Measurements from ENCODE around the gene RBFOX2. TPM values are rescaled to one million over a fixed set of nuclear protein-coding genes. Genes with fewer than 3 reads are reported as not detected.

RBFOX2 gene
- polyA plus RNA-seq, 1 of the 3 experiments (the other 2 are of a cell fraction) = 115 TPM

DNA sequence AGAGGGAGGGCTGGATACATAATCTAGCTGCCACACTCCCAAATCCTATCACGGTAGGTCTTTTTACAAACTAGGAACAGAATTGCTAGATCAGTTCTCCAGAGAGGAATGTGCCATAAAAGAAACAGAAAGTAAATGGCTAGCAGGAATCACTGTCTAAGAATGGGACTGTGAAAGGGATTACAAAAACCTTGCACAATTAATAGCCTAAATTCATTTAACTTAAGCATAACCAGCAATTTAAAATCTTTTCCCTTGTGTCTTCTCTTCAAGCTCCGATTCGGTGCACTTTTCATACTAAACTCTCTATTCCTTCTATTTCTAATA, 275.8 kb downstream of the RBFOX2 start (continued):
- no peak for TF ChIP-seq RCOR1 (IDR thresholded peaks at IDR 0.05; ENCODE audit: low read length)
- TF ChIP-seq NFIC (IDR thresholded peaks at IDR 0.05; ENCODE audit: borderline replicate concordance) = no peak
- TF ChIP-seq, protein P1, sequence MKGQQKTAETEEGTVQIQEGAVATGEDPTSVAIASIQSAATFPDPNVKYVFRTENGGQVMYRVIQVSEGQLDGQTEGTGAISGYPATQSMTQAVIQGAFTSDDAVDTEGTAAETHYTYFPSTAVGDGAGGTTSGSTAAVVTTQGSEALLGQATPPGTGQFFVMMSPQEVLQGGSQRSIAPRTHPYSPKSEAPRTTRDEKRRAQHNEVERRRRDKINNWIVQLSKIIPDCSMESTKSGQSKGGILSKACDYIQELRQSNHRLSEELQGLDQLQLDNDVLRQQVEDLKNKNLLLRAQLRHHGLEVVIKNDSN (IDR thresholded peaks at IDR 0.05; ENCODE audit: borderline replicate concordance, low read depth) = no peak
- TF ChIP-seq FOXJ3 (CRISPR knock-in tag; IDR thresholded peaks at IDR 0.05) = no peak

DNA sequence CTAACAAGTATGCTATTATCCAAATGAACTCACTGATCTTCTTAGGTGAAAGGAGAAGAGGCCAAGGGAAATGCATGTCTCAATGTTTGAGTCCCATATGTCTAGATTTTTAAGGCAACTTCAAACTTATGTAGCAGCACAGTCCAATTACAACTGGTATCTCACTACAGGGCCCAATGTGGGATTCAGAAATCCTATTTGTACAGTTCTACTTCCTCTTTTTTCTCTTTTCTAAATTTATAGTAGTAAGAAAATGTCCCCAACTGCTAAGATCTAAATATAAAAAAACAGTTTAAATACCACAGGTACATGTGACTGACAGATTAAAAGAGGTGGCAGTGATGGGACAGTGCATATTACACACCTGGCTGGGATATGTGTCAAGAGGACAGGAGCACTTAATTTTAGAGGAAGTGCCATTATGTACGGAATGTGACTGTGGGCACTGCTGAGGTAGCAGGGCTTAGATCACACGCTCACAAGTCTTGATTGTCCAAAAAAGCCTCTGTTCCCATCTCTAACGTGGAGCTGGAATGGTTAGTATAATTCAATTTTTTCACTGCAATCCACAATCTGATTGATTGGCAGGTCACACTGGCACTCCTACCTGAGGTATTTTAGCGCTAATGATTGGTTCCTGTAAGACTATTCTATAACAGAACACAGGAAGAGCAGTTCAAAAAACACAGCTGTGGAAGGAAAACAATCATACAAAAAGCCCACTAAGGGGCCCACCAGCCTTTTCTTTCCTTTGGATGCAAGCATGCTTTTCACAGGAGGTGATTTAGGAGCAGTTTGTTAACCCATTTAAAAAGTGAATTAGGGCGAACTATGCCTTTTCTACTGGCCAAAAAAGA, 276.4 kb downstream of the RBFOX2 start:
- no peak overlapping the region for H2AFZ ChIP-seq (ENCODE audit: low read depth)
- H3K27me3 ChIP-seq (ENCODE audit: insufficient read depth) = no peaks in the 10 kb centered on the region
- no peak overlapping the region for H3K9ac ChIP-seq
- H3K4me2 ChIP-seq = no peak overlapping the region
- peaks cover 13% of the 10 kb centered on the region for H3F3A ChIP-seq (replicated peaks; ENCODE audit: insufficient read depth)
- no peaks in the 10 kb centered on the region for H3K9me2 ChIP-seq
- WGBS (ENCODE audit: low lambda C conversion rate) = 90% methylated on average over 5 of the region's 5 CpGs
- H4K20me1 ChIP-seq (ENCODE audit: insufficient read depth) = 0 out of 2 replicates have a peak, but pooled peaks cover 3% of the 10 kb centered on the region
- H3K27ac ChIP-seq (ENCODE audit: low read depth in 2 of 2, low read length in 1 of 2) = no peak overlapping the region
- H3K9me3 ChIP-seq = no peaks in the 10 kb centered on the region
- no peak overlapping the region for H3K4me3 ChIP-seq (ENCODE audit: low read depth in 2 of 2, low read length in 1 of 2)
- TF ChIP-seq FOXM1 (IDR thresholded peaks at IDR 0.05; ENCODE audit: low read depth) (no peak), PBX3 (IDR thresholded peaks at IDR 0.05) (no peak)
- TF ChIP-seq, protein P2, sequence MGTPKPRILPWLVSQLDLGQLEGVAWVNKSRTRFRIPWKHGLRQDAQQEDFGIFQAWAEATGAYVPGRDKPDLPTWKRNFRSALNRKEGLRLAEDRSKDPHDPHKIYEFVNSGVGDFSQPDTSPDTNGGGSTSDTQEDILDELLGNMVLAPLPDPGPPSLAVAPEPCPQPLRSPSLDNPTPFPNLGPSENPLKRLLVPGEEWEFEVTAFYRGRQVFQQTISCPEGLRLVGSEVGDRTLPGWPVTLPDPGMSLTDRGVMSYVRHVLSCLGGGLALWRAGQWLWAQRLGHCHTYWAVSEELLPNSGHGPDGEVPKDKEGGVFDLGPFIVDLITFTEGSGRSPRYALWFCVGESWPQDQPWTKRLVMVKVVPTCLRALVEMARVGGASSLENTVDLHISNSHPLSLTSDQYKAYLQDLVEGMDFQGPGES (IDR thresholded peaks at IDR 0.05; ENCODE audit: low read depth, low read length) = no peak
- H3K79me2 ChIP-seq (ENCODE audit: insufficient read depth) = peaks cover 15% of the 10 kb centered on the region
- H3K4me1 ChIP-seq (ENCODE audit: control insufficient read depth in 1 of 2, insufficient read depth in 2 of 2, low read depth in 1 of 2, low read length in 1 of 2) = peaks cover 11 to 22% of the 10 kb centered on the region in 2 experiments; a peak in 2 of 4 replicates
- H3K36me3 ChIP-seq (replicated peaks in 1 of 2; ENCODE audit: control insufficient read depth in 1 of 2, insufficient read depth in 2 of 2, low read length in 1 of 2) = peaks cover 48 to 63% of the 10 kb centered on the region in 2 experiments
- no peak for DNase-seq
- ChIA-PET CTCF (interaction anchor here (0.9 to 1.5 kb wide), 2 partner anchors 9 to 91 kb away, joined by 3 read pairs; no protein-coding TSS in a partner anchor), POLR2A (no interaction called here)

- peaks cover 19 to 22% of the 10 kb centered on the region in 2 experiments; a peak in 2 of 4 replicates for H3K4me1 ChIP-seq (ENCODE audit: control insufficient read depth in 1 of 2, insufficient read depth in 2 of 2, low read depth in 1 of 2, low read length in 1 of 2)
- H2AFZ ChIP-seq (ENCODE audit: low read depth) = no peak overlapping the region
- peaks cover 21% of the 10 kb centered on the region for H3K79me2 ChIP-seq (ENCODE audit: insufficient read depth)
- no peak overlapping the region for H3K9ac ChIP-seq
- 0 out of 2 replicates have a peak, but pooled peaks cover 3% of the 10 kb centered on the region for H4K20me1 ChIP-seq (ENCODE audit: insufficient read depth)
- 94% methylated on average over 10 of the region's 10 CpGs for WGBS (ENCODE audit: low lambda C conversion rate)
- H3K9me3 ChIP-seq = no peaks in the 10 kb centered on the region
- no peaks in the 10 kb centered on the region for H3K27me3 ChIP-seq (ENCODE audit: insufficient read depth)
- peaks cover 20% of the 10 kb centered on the region for H3F3A ChIP-seq (replicated peaks; ENCODE audit: insufficient read depth)
- peaks cover 40 to 64% of the 10 kb centered on the region in 2 experiments for H3K36me3 ChIP-seq (replicated peaks in 1 of 2; ENCODE audit: control insufficient read depth in 1 of 2, insufficient read depth in 2 of 2, low read length in 1 of 2)
- no peak overlapping the region; a peak in 1 of 4 replicates for H3K27ac ChIP-seq (ENCODE audit: low read depth in 2 of 2, low read length in 1 of 2)
- ChIA-PET POLR2A (no interaction called here), CTCF (interaction anchor here (0.9 to 1.5 kb wide), 4 partner anchors 10 to 119 kb away, joined by 3 to 7 read pairs (median 4); no protein-coding TSS in a partner anchor)
- no peaks in the 10 kb centered on the region for H3K9me2 ChIP-seq
- H3K4me3 ChIP-seq (ENCODE audit: low read depth in 2 of 2, low read length in 1 of 2) = no peak overlapping the region
- no peak for DNase-seq
- H3K4me2 ChIP-seq = no peak overlapping the region
- TF ChIP-seq RXRA (IDR thresholded peaks at IDR 0.05; ENCODE audit: borderline replicate concordance, low read depth) (no peak), TCF12 (IDR thresholded peaks at IDR 0.05) (no peak), NRF1 (IDR thresholded peaks at IDR 0.05; ENCODE audit: low read depth, low read length) (no peak), ELF1 (IDR thresholded peaks at IDR 0.05) (no peak), EZH2phosphoT487 (IDR thresholded peaks at IDR 0.05; ENCODE audit: borderline replicate concordance, low read depth) (no peak), TEAD4 (IDR thresholded peaks at IDR 0.05; ENCODE audit: borderline replicate concordance, insufficient read depth) (no peak)
- TF ChIP-seq, protein P3, sequence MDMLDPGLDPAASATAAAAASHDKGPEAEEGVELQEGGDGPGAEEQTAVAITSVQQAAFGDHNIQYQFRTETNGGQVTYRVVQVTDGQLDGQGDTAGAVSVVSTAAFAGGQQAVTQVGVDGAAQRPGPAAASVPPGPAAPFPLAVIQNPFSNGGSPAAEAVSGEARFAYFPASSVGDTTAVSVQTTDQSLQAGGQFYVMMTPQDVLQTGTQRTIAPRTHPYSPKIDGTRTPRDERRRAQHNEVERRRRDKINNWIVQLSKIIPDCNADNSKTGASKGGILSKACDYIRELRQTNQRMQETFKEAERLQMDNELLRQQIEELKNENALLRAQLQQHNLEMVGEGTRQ (IDR thresholded peaks at IDR 0.05; ENCODE audit: borderline replicate concordance, low read depth, low read length) = no peak
- TF ChIP-seq, protein P4, sequence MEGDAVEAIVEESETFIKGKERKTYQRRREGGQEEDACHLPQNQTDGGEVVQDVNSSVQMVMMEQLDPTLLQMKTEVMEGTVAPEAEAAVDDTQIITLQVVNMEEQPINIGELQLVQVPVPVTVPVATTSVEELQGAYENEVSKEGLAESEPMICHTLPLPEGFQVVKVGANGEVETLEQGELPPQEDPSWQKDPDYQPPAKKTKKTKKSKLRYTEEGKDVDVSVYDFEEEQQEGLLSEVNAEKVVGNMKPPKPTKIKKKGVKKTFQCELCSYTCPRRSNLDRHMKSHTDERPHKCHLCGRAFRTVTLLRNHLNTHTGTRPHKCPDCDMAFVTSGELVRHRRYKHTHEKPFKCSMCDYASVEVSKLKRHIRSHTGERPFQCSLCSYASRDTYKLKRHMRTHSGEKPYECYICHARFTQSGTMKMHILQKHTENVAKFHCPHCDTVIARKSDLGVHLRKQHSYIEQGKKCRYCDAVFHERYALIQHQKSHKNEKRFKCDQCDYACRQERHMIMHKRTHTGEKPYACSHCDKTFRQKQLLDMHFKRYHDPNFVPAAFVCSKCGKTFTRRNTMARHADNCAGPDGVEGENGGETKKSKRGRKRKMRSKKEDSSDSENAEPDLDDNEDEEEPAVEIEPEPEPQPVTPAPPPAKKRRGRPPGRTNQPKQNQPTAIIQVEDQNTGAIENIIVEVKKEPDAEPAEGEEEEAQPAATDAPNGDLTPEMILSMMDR (IDR thresholded peaks at IDR 0.05) = no peak
- TF ChIP-seq, protein P5, sequence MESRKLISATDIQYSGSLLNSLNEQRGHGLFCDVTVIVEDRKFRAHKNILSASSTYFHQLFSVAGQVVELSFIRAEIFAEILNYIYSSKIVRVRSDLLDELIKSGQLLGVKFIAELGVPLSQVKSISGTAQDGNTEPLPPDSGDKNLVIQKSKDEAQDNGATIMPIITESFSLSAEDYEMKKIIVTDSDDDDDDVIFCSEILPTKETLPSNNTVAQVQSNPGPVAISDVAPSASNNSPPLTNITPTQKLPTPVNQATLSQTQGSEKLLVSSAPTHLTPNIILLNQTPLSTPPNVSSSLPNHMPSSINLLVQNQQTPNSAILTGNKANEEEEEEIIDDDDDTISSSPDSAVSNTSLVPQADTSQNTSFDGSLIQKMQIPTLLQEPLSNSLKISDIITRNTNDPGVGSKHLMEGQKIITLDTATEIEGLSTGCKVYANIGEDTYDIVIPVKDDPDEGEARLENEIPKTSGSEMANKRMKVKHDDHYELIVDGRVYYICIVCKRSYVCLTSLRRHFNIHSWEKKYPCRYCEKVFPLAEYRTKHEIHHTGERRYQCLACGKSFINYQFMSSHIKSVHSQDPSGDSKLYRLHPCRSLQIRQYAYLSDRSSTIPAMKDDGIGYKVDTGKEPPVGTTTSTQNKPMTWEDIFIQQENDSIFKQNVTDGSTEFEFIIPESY (IDR thresholded peaks at IDR 0.05; ENCODE audit: borderline replicate concordance, low read depth) = no peak
These were observed 278.8 kb downstream of the RBFOX2 start for GRCh38 chr22:35749808-35750207.
